ENCODE results near the gene TSPAN2. TPM values are rescaled to one million over a fixed set of nuclear protein-coding genes. Genes with fewer than 3 reads are reported as not detected.

The TSPAN2 gene
- total and polyA plus RNA-seq, 2 experiments from 2014 or later = 11.2 to 11.8 TPM

GRCh38 chr1:115086176-115086830 is 3.0 kb downstream of the TSPAN2 start:
- Mint-ChIP-seq H3K4me1 (peaks cover 51% of the 10 kb centered on the region), H3K4me3 (no peak overlapping the region), H3K27me3 (ENCODE audit: insufficient read depth, low read depth, poor library complexity) (peaks cover 13% of the 10 kb centered on the region), H3K9me3 (no peaks in the 10 kb centered on the region; the same call in 2 of the 3 replicates), H3K36me3 (ENCODE audit: low read depth) (no peaks in the 10 kb centered on the region), H3K27ac (no peak overlapping the region)
- ATAC-seq (no peak), DNase-seq (ENCODE audit: low spot score) (no peak)
- no peak overlapping the region for H3K4me2 ChIP-seq
- no peaks in the 10 kb centered on the region for H3K36me3 ChIP-seq (ENCODE audit: insufficient read depth)
- no peaks in the 10 kb centered on the region for H3F3A ChIP-seq (replicated peaks; ENCODE audit: low read depth)
- no peak for TF ChIP-seq CREB1 (CRISPR knock-in tag; IDR thresholded peaks at IDR 0.05; ENCODE audit: low read depth)
- TF ChIP-seq STAT1 (IDR thresholded peaks at IDR 0.05; ENCODE audit: unreplicated experiment) = no peak
- no peak for TF ChIP-seq NANOG (IDR thresholded peaks at IDR 0.05; ENCODE audit: borderline replicate concordance)
- no peak for TF ChIP-seq ZNF114 (CRISPR knock-in tag; IDR thresholded peaks at IDR 0.05)
- no peak for TF ChIP-seq ETS1 (IDR thresholded peaks at IDR 0.05)
- TF ChIP-seq EZH2phosphoT487 (IDR thresholded peaks at IDR 0.05; ENCODE audit: unreplicated experiment) = no peak
- TF ChIP-seq EZH2 (IDR thresholded peaks at IDR 0.05; ENCODE audit: low read depth, unreplicated experiment) = no peak
- no peak for TF ChIP-seq REST (IDR thresholded peaks at IDR 0.05; ENCODE audit: unreplicated experiment)
- no peak for TF ChIP-seq POLR2AphosphoS5 (IDR thresholded peaks at IDR 0.05; ENCODE audit: low read depth)
- no peak for TF ChIP-seq ZNF331 (CRISPR knock-in tag; IDR thresholded peaks at IDR 0.05; ENCODE audit: low read depth)
- no peak for TF ChIP-seq JUNB (IDR thresholded peaks at IDR 0.05; ENCODE audit: unreplicated experiment)
- no peaks in the 10 kb centered on the region for H3K27me3 ChIP-seq (ENCODE audit: insufficient read depth)
- H3K4me3 ChIP-seq = no peak overlapping the region
- H3K9me2 ChIP-seq (ENCODE audit: insufficient read depth) = no peaks in the 10 kb centered on the region
- H3K79me2 ChIP-seq (replicated peaks; ENCODE audit: insufficient read depth) = peaks cover 7% of the 10 kb centered on the region; the same call in 1 of the 2 replicates
- H3K27ac ChIP-seq (ENCODE audit: low read depth) = no peak overlapping the region
- H2AFZ ChIP-seq = no peak overlapping the region
- H4K20me1 ChIP-seq (replicated peaks; ENCODE audit: insufficient read depth) = peaks cover 17% of the 10 kb centered on the region; the same call in 1 of the 2 replicates
- peaks cover 31% of the 10 kb centered on the region for H3K4me1 ChIP-seq (ENCODE audit: insufficient read depth)

Data from GM23338 (cell line).